ENCODE measurements around the gene TIAM2. TPM values are rescaled to one million over a fixed set of nuclear protein-coding genes. Genes with fewer than 3 reads are reported as not detected.
A peak's percentile ranks its signal among the peaks of the same experiment; 100 is the strongest.

The TIAM2 gene
- total and polyA plus RNA-seq, 4 donors, result 1.6 to 19.9 (median 11.6) TPM

GRCh38 chr6:155040154-155040553 lies 45.0 kb downstream of the TIAM2 start:
- 96 to 98% methylated on average over 2 of the region's 2 CpGs for WGBS, 2 donors
- no peaks in the 10 kb centered on the region for H3K9me3 ChIP-seq (ENCODE audit: control insufficient read depth, low read length)
- intact Hi-C loops (cut with DNase I), result no loop called here

GRCh38 chr6:155040901-155041650 lies 46.0 kb downstream of the TIAM2 start:
- Histone ChIP-seq H3K9me3 (ENCODE audit: control insufficient read depth, low read length) (no peaks in the 10 kb centered on the region), H3K4me1 (ENCODE audit: control insufficient read depth in 1 of 2, insufficient read depth in 2 of 2, low read length in 2 of 2) (no peaks in the 10 kb centered on the region), H3K36me3 (ENCODE audit: control insufficient read depth in 1 of 2, insufficient read depth in 2 of 2, low read length in 1 of 2) (no peaks in the 10 kb centered on the region), H3K27me3 (ENCODE audit: control insufficient read depth in 1 of 2, insufficient read depth in 2 of 2, low read length in 1 of 2) (no peaks in the 10 kb centered on the region), H3K27ac (ENCODE audit: low read depth in 1 of 2, low read length in 2 of 2) (no peak overlapping the region), H3K4me3 (ENCODE audit: low read length in 2 of 2) (no peak overlapping the region)
- no peak for DNase-seq
- 4 to 5% methylated on average over 2 of the region's 2 CpGs for WGBS, 2 donors
- intact Hi-C loops (cut with DNase I), result no loop called here
- no peak for ATAC-seq (ENCODE audit: low FRiP score)

More at GRCh38 chr6:155040154-155040553, 45.0 kb downstream of the TIAM2 start:
- H3K4me3 ChIP-seq (ENCODE audit: low read length in 2 of 2), result no peak overlapping the region
- ATAC-seq (ENCODE audit: low FRiP score) (no peak), DNase-seq (no peak)
- H3K27ac ChIP-seq (ENCODE audit: low read depth in 1 of 2, low read length in 2 of 2), result no peak overlapping the region
- H3K36me3 ChIP-seq (ENCODE audit: control insufficient read depth in 1 of 2, insufficient read depth in 2 of 2, low read length in 1 of 2), result no peaks in the 10 kb centered on the region
- no peaks in the 10 kb centered on the region for H3K27me3 ChIP-seq (ENCODE audit: control insufficient read depth in 1 of 2, insufficient read depth in 2 of 2, low read length in 1 of 2)
- H3K4me1 ChIP-seq (ENCODE audit: control insufficient read depth in 1 of 2, insufficient read depth in 2 of 2, low read length in 2 of 2), result no peaks in the 10 kb centered on the region

- intact Hi-C loops (cut with DNase I), result no loop called here
- Histone ChIP-seq H3K4me3 (ENCODE audit: low read length in 2 of 2) (no peak overlapping the region), H3K27me3 (ENCODE audit: control insufficient read depth in 1 of 2, insufficient read depth in 2 of 2, low read length in 1 of 2) (no peaks in the 10 kb centered on the region), H3K9me3 (ENCODE audit: control insufficient read depth, low read length) (no peaks in the 10 kb centered on the region), H3K4me1 (ENCODE audit: control insufficient read depth in 1 of 2, insufficient read depth in 2 of 2, low read length in 2 of 2) (no peaks in the 10 kb centered on the region), H3K36me3 (ENCODE audit: control insufficient read depth in 1 of 2, insufficient read depth in 2 of 2, low read length in 1 of 2) (no peaks in the 10 kb centered on the region), H3K27ac (ENCODE audit: low read depth in 1 of 2, low read length in 2 of 2) (peak overlapping the region in 1 of 2 donors; percentile 39)
- DNase-seq, result no peak
- WGBS, 2 donors, result 35 to 36% methylated on average over 12 of the region's 12 CpGs
- ATAC-seq (ENCODE audit: low FRiP score), result no peak
These were observed 46.7 kb downstream of the TIAM2 start for GRCh38 chr6:155041741-155042279.

GRCh38 chr6:155042983-155043382 lies 47.9 kb downstream of the TIAM2 start:
- no peaks in the 10 kb centered on the region for H3K4me1 ChIP-seq (ENCODE audit: control insufficient read depth in 1 of 2, insufficient read depth in 2 of 2, low read length in 2 of 2)
- no peak for DNase-seq
- ATAC-seq (ENCODE audit: low FRiP score), result no peak

GRCh38 chr6:155045561-155046404 lies 50.7 kb downstream of the TIAM2 start:
- DNase-seq (no peak), ATAC-seq (ENCODE audit: low FRiP score) (no peak)
- intact Hi-C loops (cut with DNase I), result no loop called here
- no peaks in the 10 kb centered on the region for H3K36me3 ChIP-seq (ENCODE audit: control insufficient read depth in 1 of 2, insufficient read depth in 2 of 2, low read length in 1 of 2)
- H3K4me3 ChIP-seq (ENCODE audit: low read length in 2 of 2), result no peak overlapping the region
- no peaks in the 10 kb centered on the region for H3K27me3 ChIP-seq (ENCODE audit: control insufficient read depth in 1 of 2, insufficient read depth in 2 of 2, low read length in 1 of 2)
- H3K9me3 ChIP-seq (ENCODE audit: control insufficient read depth, low read length), result no peaks in the 10 kb centered on the region
- no peak overlapping the region for H3K27ac ChIP-seq (ENCODE audit: low read depth in 1 of 2, low read length in 2 of 2)
- 96% methylated on average over 9 of the region's 9 CpGs for WGBS, 2 donors
- no peaks in the 10 kb centered on the region for H3K4me1 ChIP-seq (ENCODE audit: control insufficient read depth in 1 of 2, insufficient read depth in 2 of 2, low read length in 2 of 2)

More at GRCh38 chr6:155042983-155043382, 47.9 kb downstream of the TIAM2 start:
- intact Hi-C loops (cut with DNase I), result no loop called here
- no peaks in the 10 kb centered on the region for H3K36me3 ChIP-seq (ENCODE audit: control insufficient read depth in 1 of 2, insufficient read depth in 2 of 2, low read length in 1 of 2)
- H3K27me3 ChIP-seq (ENCODE audit: control insufficient read depth in 1 of 2, insufficient read depth in 2 of 2, low read length in 1 of 2), result no peaks in the 10 kb centered on the region
- H3K27ac ChIP-seq (ENCODE audit: low read depth in 1 of 2, low read length in 2 of 2), result no peak overlapping the region
- H3K9me3 ChIP-seq (ENCODE audit: control insufficient read depth, low read length), result no peaks in the 10 kb centered on the region
- no peak overlapping the region for H3K4me3 ChIP-seq (ENCODE audit: low read length in 2 of 2)
- 79 to 80% methylated on average over 2 of the region's 2 CpGs for WGBS, 2 donors

GRCh38 chr6:155047523-155047922 lies 52.4 kb downstream of the TIAM2 start:
- intact Hi-C loops (cut with DNase I), result no loop called here
- Histone ChIP-seq H3K27me3 (ENCODE audit: control insufficient read depth in 1 of 2, insufficient read depth in 2 of 2, low read length in 1 of 2) (no peaks in the 10 kb centered on the region), H3K36me3 (ENCODE audit: control insufficient read depth in 1 of 2, insufficient read depth in 2 of 2, low read length in 1 of 2) (no peaks in the 10 kb centered on the region), H3K4me1 (ENCODE audit: control insufficient read depth in 1 of 2, insufficient read depth in 2 of 2, low read length in 2 of 2) (no peaks in the 10 kb centered on the region), H3K9me3 (ENCODE audit: control insufficient read depth, low read length) (no peaks in the 10 kb centered on the region), H3K27ac (ENCODE audit: low read depth in 1 of 2, low read length in 2 of 2) (no peak overlapping the region), H3K4me3 (ENCODE audit: low read length in 2 of 2) (no peak overlapping the region)
- ATAC-seq (ENCODE audit: low FRiP score), result no peak
- 75 to 79% methylated on average over 6 to 7 of the region's 7 CpGs for WGBS, 2 donors
- no peak for DNase-seq

GRCh38 chr6:155050311-155050710 lies 55.2 kb downstream of the TIAM2 start:
- Histone ChIP-seq H3K4me3 (ENCODE audit: low read length in 2 of 2) (no peak overlapping the region), H3K27me3 (ENCODE audit: control insufficient read depth in 1 of 2, insufficient read depth in 2 of 2, low read length in 1 of 2) (no peaks in the 10 kb centered on the region), H3K36me3 (ENCODE audit: control insufficient read depth in 1 of 2, insufficient read depth in 2 of 2, low read length in 1 of 2) (no peaks in the 10 kb centered on the region), H3K4me1 (ENCODE audit: control insufficient read depth in 1 of 2, insufficient read depth in 2 of 2, low read length in 2 of 2) (no peaks in the 10 kb centered on the region), H3K27ac (ENCODE audit: low read depth in 1 of 2, low read length in 2 of 2) (no peak overlapping the region), H3K9me3 (ENCODE audit: control insufficient read depth, low read length) (no peaks in the 10 kb centered on the region)
- 95 to 99% methylated on average over 5 of the region's 5 CpGs for WGBS, 2 donors
- no peak for ATAC-seq (ENCODE audit: low FRiP score)
- DNase-seq, result no peak
- intact Hi-C loops (cut with DNase I), result no loop called here

GRCh38 chr6:155054491-155055250 lies 59.6 kb downstream of the TIAM2 start:
- no peaks in the 10 kb centered on the region for H3K9me3 ChIP-seq (ENCODE audit: control insufficient read depth, low read length)
- no peaks in the 10 kb centered on the region for H3K36me3 ChIP-seq (ENCODE audit: control insufficient read depth in 1 of 2, insufficient read depth in 2 of 2, low read length in 1 of 2)
- no peaks in the 10 kb centered on the region for H3K4me1 ChIP-seq (ENCODE audit: control insufficient read depth in 1 of 2, insufficient read depth in 2 of 2, low read length in 2 of 2)
- no peak for ATAC-seq (ENCODE audit: low FRiP score)
- no peak overlapping the region for H3K27ac ChIP-seq (ENCODE audit: low read depth in 1 of 2, low read length in 2 of 2)
- intact Hi-C loops (cut with DNase I), result no loop called here
- H3K27me3 ChIP-seq (ENCODE audit: control insufficient read depth in 1 of 2, insufficient read depth in 2 of 2, low read length in 1 of 2), result no peaks in the 10 kb centered on the region
- no peak overlapping the region for H3K4me3 ChIP-seq (ENCODE audit: low read length in 2 of 2)
- WGBS, 2 donors, result 13 to 26% methylated on average over 12 of the region's 12 CpGs
- DNase-seq, result no peak

Data from aorta (tissue), 5 donors.